HG02981 (cell line): Measurements from ENCODE around the gene MACROH2A1.

Experiments
- ATAC-seq: cut with Tn5 transposase; IDR thresholded peaks from one replicate; pipeline ENCODE4 v1.9.1; 2021; ENCODE audit warnings: mild to moderate bottlenecking, moderate library complexity; ENCODE audit not compliant: unreplicated experiment

The MACROH2A1 gene

GRCh38 chr5:135295852-135296251 lies 103.2 kb downstream of the MACROH2A1 start:
- no peak for ATAC-seq

- no peak for ATAC-seq
These were observed 104.2 kb downstream of the MACROH2A1 start for GRCh38 chr5:135294793-135295192.

- ATAC-seq: no peak
These were observed 109.4 kb downstream of the MACROH2A1 start for GRCh38 chr5:135289651-135290050.

- ATAC-seq: no peak
These were observed 111.5 kb downstream of the MACROH2A1 start for GRCh38 chr5:135287551-135287950.
